BJ (cell line): ENCODE results near the gene SRSF7. TPM values are rescaled to one million over a fixed set of nuclear protein-coding genes. Genes with fewer than 3 reads are reported as not detected.
A peak's percentile ranks its signal among the peaks of the same experiment; 100 is the strongest.

Source experiments
- CTCF ChIA-PET: fragments of 350-600 bp; formaldehyde crosslinking; extraction: SDS; loops from one replicate; lab custom pipeline; 2021; ENCODE audit warnings: antibody characterized with exemption, inconsistent platforms; lab: Yijun Ruan, JAX
- POLR2A ChIA-PET: fragments of 300-600 bp; sonication (Branson Sonifier 250); formaldehyde crosslinking; extraction: SDS; loops from one replicate; lab custom pipeline; 2021; ENCODE audit warnings: antibody characterized with exemption; lab: Charles Lee
- DNase-seq: peaks from one replicate; pipeline ENCODE4 v3.0.0-alpha.2; 2011; ENCODE audit warnings: low read depth
- H3K27me3 ChIP-seq: 2 replicates; pipeline ENCODE4 v1.6.0; 2011; ENCODE audit warnings: low read length; ENCODE audit not compliant: control insufficient read depth, insufficient read depth
- H3K36me3 ChIP-seq: 2 replicates; pipeline ENCODE4 v1.5.1; 2011; ENCODE audit warnings: low read length; ENCODE audit not compliant: control insufficient read depth, insufficient read depth
- H3K4me3 ChIP-seq: 2 replicates; pipeline ENCODE4 v1.5.1; 2011; ENCODE audit warnings: low read depth, mild to moderate bottlenecking, control low read depth, low read length
- CTCF ChIP-seq: IDR thresholded peaks from 2 replicates; pipeline ENCODE4 v1.5.1; 2011; ENCODE audit warnings: low read depth, mild to moderate bottlenecking, control low read depth, inconsistent platforms, low read length, moderate library complexity; ENCODE audit not compliant: insufficient read depth
- polyA plus RNA-seq: library from polyadenylated mRNA; depleted of rRNA; stranded (reverse); fragments of >200 nt; gene quantifications from 2 replicates; pipeline ENCODE4 v1.2.3, GENCODE V29; 2011

SRSF7 gene
- polyA plus RNA-seq, 1 experiment, result 110 TPM

- ChIA-PET CTCF (interaction anchor here (0.7 to 8.4 kb wide), 7 partner anchors 9 to 187 kb away, joined by 3 to 63 read pairs (median 3); no protein-coding TSS in a partner anchor), POLR2A (no interaction called here)
- no peak for DNase-seq
Measured at GRCh38 chr2:38723173-38723572, 28.0 kb downstream of the SRSF7 start.

GRCh38 chr2:38722271-38723061 lies 28.7 kb downstream of the SRSF7 start:
- CTCF ChIA-PET, result interaction anchor here (1.3 to 8.4 kb wide), 5 partner anchors 10 to 187 kb away, joined by 3 to 63 read pairs (median 7); no protein-coding TSS in a partner anchor
- 0 out of 2 replicates have a peak, but pooled peaks have one; percentile 5 for TF ChIP-seq CTCF
- H3K36me3 ChIP-seq, result no peaks in the 10 kb centered on the region
- H3K4me3 ChIP-seq, result no peak overlapping the region
- no peak for DNase-seq
- POLR2A ChIA-PET, result no interaction called here
- H3K27me3 ChIP-seq, result no peaks in the 10 kb centered on the region

More at GRCh38 chr2:38723173-38723572, 28.0 kb downstream of the SRSF7 start:
- TF ChIP-seq CTCF, result no peak
- no peaks in the 10 kb centered on the region for H3K36me3 ChIP-seq
- H3K4me3 ChIP-seq, result no peak overlapping the region
- no peaks in the 10 kb centered on the region for H3K27me3 ChIP-seq

- H3K27me3 ChIP-seq, result no peaks in the 10 kb centered on the region
- ChIA-PET CTCF (interaction anchor here (0.7 to 8.4 kb wide), 5 partner anchors 117 to 154 kb away, joined by 3 to 63 read pairs (median 4); no protein-coding TSS in a partner anchor), POLR2A (no interaction called here)
- no peak overlapping the region for H3K4me3 ChIP-seq
- H3K36me3 ChIP-seq, result no peaks in the 10 kb centered on the region
- peak; percentile 91 for DNase-seq
- TF ChIP-seq CTCF, result no peak
Measured at GRCh38 chr2:38720613-38721241, 30.4 kb downstream of the SRSF7 start.

- DNase-seq, result no peak
- Histone ChIP-seq H3K4me3 (no peak overlapping the region), H3K27me3 (no peaks in the 10 kb centered on the region), H3K36me3 (no peaks in the 10 kb centered on the region)
- POLR2A ChIA-PET, result no interaction called here
- no peak for TF ChIP-seq CTCF
- CTCF ChIA-PET, result interaction anchor here (1.6 to 1.9 kb wide), 2 partner anchors 118 to 122 kb away, joined by 3 to 4 read pairs; no protein-coding TSS in a partner anchor
Measured at GRCh38 chr2:38719706-38720105, 31.5 kb downstream of the SRSF7 start.

- Histone ChIP-seq H3K36me3 (no peaks in the 10 kb centered on the region), H3K27me3 (no peaks in the 10 kb centered on the region), H3K4me3 (no peak overlapping the region)
- POLR2A ChIA-PET, result no interaction called here
- CTCF ChIA-PET, result no interaction called here
- no peak for TF ChIP-seq CTCF
- no peak for DNase-seq
Measured at GRCh38 chr2:38718601-38719000, 32.6 kb downstream of the SRSF7 start.
